Inferior parietal cortex (tissue), 1 donor: ENCODE measurements around the gene NAT9.
A peak's percentile ranks its signal among the peaks of the same experiment; 100 is the strongest.

Source experiments
- DNase-seq: peaks from one replicate; pipeline ENCODE4 v3.0.0-alpha.2; 2016; ENCODE audit errors: extremely low spot score

Gene NAT9

DNA sequence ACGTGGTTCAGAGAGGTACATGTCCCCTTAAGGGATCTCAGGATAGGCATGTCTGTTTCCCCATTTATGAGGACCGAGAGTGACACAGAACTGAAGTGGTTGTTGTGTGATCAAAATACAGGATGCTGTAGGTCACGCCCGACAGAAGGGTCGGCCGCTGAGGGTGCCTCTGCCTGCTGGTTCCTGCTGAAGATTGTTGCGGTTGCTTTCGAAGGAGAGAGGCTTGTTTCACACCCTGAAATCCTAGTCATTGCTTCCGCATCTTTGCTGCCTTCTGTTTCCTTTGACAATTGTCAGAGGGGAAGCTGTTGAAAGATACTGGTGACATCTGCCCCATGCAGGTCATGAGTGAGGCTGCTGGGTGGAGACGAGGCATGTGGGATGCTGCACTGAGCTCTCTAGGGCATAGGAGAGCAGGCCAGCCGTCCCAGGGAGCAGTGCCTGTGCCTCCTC, 3.8 kb upstream of the NAT9 start:
- no peak for DNase-seq

- no peak for DNase-seq
These were observed 3.4 kb upstream of the NAT9 start for GRCh38 chr17:74779501-74779900.

DNA sequence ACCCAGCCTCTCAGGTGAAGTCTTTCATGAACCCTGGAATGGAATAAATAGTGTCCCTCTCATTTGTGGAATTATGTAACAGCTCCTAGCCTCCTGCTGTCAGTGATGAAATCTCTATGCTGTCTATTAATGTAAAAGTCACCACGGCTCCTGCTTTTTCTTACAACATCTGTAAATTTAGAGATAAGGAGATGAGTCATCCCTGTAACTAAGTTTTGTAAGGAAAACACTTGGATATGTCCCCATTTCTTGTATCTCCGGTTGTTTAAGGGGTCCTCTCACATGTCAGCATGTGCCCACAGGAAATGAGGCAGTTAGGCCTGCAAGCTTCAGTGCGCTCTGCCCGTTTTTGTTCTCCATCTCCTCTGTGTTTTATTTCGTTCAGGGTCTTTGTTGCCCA, 2.8 kb upstream of the NAT9 start:
- DNase-seq = no peak

DNA sequence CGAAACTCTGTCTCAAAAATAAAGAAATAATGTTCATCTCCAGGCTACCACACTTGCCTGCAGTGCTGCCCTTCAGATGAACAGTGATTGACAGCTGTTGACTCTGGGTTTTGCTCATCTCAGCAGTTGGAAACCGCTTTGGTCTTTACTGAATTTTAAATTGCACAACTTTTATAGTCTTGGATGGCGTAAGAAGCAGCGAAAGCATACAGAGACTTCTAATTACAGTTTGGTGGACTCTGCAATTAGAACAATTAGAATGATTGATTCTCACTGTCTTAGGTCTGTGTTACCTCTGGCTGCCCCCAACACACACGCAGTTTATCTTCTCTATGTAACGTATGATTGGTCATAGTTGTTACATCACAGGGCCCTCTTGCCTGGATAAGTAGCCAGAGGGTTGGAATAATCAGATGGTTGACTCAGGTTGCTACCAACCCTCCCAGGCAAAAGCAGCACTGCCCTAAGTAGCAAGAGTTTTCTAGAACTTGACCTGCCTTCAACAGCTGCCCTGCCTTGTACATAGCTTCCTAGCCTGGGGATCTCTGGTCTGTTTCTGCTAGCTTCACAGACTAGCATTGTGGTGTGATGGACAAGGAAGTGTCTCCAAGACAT, 1.9 kb upstream of the NAT9 start:
- DNase-seq = no peak

- DNase-seq = no peak
These were observed 845 bp upstream of the NAT9 start for GRCh38 chr17:74776990-74777389.

DNA sequence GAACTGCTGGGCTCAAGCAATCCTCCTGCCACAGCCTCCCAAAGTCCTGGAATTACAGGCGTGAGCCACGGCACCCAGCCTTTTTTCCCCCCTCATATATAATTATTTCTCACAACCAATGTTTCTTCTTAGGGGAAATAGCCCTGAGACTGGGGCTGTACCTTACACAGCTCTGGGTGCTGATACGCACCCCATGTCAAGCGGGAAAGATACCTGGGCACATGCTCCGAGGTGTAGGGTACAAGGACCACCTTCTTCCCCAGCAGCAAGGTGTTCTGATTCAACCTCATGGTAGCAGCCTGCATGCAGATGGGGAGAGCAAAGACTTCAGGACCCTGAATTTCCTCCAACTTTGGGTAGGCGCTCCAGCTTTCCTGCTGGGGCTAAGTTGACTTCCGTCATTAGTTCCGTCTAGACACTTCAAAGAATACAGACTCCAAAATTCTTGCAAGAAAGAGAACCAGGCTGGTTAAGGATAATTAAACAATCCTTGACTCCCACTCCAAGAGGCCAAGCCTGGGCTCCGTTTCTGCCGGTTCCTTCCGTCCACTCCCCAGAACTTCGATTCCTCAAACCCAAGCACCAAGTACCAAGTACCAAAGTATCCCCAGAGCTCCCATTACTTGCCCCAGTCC, 619 bp downstream of the NAT9 start:
- DNase-seq = no peak

- DNase-seq = no peak
These were observed 2.3 kb downstream of the NAT9 start for GRCh38 chr17:74773871-74774286.

GRCh38 chr17:74773414-74773813, 2.7 kb downstream of the NAT9 start:
- DNase-seq = no peak

GRCh38 chr17:74772053-74772452, 4.1 kb downstream of the NAT9 start:
- DNase-seq = no peak

DNA sequence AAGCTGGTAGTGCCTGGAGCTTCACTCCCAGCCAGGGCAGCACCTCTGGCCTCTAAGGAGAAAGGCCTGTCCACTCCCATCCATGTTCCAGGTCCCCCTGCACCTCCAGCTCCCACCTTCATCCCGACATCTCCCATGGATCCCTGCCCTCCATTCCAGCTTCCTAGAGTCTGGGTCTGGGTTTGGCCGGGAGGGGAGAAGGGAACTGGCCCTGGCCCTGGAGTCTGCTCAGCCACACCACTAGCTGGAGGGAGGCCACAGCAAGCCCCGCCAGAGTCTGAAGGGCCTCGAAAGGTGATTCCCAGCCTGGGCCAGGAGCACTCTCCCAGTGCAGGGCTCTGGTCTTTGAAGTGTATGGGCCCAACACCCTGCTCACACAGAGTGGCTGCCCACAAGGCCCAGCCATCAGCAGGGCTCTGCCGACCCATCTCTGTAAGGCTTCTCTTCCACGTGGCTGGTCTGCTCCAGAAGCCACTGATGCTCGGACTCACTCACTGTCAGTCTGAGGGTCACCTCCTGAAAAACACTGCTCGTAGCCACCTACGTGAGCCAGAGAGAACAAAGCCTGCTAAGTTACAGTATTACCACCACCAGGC, 4.7 kb downstream of the NAT9 start:
- no peak for DNase-seq

DNA sequence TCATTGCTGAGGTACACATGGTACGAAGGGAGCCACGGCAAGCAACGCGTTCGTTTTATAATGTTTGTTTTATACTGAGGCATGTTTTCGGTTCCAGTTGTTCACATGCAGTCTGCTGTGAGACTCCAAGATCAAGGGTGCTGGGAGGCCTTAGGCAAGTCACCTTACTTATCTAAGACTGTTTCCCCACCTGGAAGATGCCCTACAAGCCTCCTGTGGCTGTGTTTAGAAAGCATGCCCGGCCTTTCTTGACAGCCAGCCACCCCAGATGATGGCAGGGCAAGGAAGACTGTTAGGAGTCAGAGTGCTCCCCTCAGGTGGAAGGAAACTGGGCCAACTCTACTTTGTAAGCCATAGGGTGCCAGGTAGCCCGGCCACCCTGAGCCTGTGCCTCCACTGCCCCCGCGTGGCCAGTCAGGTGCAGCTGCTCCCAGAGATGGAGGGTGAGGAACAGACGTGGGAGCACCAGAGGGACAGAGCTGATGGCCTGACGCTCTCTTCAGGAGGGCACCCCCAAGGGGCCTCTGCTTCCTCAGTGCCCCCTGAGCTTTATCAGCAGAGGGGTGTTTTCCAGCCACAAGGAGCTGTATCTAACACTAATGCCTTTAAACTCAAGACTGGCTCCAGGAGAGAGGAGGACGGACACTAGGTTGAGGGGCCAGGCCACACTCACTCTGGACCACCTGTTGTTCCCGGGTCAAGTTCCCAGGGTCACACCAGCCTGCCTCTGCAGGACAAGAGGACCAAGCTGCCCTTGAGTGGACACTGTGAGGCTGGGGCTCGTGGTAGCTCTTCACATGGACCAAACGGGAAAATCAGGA, 5.4 kb downstream of the NAT9 start:
- DNase-seq = no peak

DNA sequence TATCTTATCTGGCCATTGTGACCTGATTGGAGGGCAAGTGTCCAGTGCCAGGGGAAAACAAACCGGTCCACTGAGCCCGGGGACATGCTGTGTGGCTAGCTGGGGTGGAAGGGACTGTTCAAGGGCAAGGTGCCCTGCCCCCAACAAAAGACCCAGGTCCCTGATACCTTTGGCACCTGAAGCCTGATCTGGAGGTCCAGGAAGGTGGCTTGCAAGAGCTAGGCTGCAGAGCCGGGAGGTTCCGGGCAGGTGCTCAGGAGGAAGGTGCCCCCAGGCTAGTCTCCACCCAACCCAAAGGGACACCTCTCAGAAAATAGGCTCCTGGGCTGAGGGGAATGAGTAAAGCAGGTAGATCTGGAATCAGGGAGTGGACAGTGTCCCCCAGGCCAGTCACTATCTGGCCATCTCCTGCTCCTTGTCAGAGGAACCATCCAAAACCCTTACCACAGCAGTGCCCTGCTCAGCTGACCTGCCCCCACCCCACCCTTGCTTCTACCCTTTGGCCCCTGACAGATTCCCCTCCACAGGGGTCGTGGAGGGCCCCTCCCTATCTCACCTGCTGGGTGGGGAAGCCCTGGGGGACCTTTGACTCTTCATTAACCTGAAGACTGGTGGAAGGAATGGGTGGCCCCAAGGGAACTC, 6.2 kb downstream of the NAT9 start:
- no peak for DNase-seq

DNA sequence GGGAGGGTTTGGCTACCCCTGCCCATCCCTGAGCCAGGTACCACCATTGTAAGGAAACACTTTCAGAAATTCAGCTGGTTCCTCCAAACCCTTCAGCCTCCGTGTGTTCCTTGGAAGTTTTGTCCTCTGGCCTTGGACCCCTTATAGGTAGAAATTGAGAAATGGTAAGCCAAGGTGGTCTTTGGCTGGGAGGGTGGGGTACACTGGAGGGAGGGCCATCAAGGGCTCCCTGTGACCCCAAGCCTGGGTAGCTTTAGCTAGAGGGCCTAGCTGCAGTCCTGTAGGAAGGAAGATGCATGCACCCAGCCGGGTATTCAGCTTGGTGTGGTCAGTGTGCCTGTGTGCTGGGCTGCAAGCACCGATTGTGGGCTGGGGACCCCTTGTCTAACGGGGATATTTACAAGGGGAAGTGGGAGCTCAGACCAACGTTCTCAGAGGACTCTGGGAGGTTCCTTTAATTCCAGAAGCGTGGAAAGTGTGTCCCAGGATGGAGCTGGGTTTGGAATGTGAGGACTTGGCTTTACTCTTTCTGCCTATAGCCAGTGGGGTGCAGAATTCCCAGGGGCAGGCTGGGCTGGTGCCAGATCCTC, 6.8 kb downstream of the NAT9 start:
- no peak for DNase-seq

DNA sequence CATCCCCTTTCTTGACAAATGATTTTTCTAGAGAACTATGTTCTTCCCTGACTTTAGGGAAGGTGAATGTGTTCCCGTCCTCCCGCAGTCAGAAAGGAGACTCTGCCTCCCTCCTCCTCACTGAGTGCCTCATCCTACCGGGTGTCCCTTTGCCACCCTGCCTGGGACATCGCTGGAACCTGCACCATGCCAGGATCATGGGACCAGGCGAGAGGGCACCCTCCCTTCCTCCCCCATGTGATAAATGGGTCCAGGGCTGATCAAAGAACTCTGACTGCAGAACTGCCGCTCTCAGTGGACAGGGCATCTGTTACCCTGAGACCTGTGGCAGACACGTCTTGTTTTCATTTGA, 7.4 kb downstream of the NAT9 start:
- no peak for DNase-seq

DNA sequence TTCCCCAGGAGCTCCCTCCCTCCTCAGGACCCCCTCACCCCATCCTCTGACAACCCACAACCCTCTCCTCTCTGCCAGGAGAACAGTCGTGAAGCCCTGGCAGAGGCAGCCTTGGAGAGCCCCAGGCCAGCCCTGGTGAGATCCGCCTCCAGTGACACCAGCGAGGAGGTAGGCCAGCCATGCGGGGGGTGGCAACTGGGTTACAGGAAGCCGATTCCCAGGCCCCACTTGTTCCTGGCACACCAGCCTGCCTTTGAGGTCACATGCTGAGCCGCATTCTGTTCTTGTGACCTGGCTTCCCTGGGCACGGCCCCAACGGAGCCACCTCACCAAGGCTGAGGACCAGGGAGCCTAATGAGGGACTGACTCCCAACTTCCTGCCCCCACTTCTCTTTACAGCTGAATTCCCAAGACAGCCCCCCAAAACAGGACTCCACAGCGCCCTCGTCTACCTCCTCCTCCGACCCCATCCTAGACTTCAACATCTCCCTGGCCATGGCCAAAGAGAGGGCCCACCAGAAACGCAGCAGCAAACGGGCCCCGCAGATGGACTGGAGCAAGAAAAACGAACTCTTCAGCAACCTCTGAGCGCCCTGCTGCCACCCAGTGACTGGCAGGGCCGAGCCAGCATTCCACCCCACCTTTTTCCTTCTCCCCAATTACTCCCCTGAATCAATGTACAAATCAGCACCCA, 7.9 kb downstream of the NAT9 start:
- DNase-seq = no peak

DNA sequence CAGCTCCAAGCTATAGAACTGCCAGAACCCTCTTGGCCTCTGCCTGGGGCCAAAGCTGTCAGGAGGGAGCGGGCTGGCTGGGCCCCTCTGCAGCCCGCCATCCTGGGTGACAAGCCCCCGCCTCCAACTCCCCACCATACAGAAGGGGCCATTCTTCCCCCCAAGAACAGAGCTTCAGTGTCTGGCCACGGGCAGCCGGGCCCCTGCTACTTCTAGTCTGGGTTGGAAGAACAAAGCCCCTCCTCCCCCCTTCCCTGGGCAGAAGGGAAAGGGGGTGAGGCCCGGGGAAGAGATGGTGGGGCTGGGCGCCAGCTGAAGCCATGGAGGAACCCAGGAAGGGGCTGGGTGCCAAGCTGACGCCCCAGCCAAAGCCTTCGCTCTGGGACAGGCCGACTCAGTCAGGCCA, 9.0 kb downstream of the NAT9 start:
- DNase-seq = peak; percentile 71

GRCh38 chr17:74766413-74766812, 9.7 kb downstream of the NAT9 start:
- DNase-seq = no peak

GRCh38 chr17:74764751-74765286, 11.3 kb downstream of the NAT9 start:
- no peak for DNase-seq

- no peak for DNase-seq
These were observed 12.4 kb downstream of the NAT9 start for GRCh38 chr17:74763565-74764387.

DNA sequence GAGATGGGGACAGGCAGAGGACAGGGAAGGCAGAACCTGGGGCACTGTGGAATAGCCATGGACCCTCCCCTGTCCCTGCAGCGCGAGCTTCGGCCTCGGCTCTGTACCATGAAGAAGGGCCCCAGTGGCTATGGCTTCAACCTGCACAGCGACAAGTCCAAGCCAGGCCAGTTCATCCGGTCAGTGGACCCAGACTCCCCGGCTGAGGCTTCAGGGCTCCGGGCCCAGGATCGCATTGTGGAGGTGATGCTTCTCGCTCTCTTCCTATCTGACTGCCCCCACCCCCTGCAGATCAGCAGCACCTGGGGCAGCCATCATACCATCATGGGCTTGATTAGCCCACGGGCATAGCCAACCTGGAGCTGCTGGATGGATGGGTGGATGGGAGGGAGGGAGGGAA, 14.2 kb downstream of the NAT9 start:
- DNase-seq = no peak
